ENCODE data around the gene SFTPB.

GRCh38 chr2:85611217-85611704 lies 56.7 kb downstream of the SFTPB start:
- TF ChIP-seq POLR2A (IDR thresholded peaks at IDR 0.05): no peak
- TF ChIP-seq, protein P1, sequence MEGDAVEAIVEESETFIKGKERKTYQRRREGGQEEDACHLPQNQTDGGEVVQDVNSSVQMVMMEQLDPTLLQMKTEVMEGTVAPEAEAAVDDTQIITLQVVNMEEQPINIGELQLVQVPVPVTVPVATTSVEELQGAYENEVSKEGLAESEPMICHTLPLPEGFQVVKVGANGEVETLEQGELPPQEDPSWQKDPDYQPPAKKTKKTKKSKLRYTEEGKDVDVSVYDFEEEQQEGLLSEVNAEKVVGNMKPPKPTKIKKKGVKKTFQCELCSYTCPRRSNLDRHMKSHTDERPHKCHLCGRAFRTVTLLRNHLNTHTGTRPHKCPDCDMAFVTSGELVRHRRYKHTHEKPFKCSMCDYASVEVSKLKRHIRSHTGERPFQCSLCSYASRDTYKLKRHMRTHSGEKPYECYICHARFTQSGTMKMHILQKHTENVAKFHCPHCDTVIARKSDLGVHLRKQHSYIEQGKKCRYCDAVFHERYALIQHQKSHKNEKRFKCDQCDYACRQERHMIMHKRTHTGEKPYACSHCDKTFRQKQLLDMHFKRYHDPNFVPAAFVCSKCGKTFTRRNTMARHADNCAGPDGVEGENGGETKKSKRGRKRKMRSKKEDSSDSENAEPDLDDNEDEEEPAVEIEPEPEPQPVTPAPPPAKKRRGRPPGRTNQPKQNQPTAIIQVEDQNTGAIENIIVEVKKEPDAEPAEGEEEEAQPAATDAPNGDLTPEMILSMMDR (IDR thresholded peaks at IDR 0.05): no peak
